Renal cortical epithelial cell (primary cell): ENCODE measurements around the gene PIGC. TPM values are rescaled to one million over a fixed set of nuclear protein-coding genes. Genes with fewer than 3 reads are reported as not detected.

Source experiments
- DNase-seq: peaks from one replicate; pipeline ENCODE4 v3.0.0-alpha.2; 2011; ENCODE audit warnings: low read depth
- total RNA-seq: library from RNA; depleted of rRNA; stranded (reverse); fragments of >200 nt; gene quantifications from 2 replicates; pipeline ENCODE4 v1.2.3, GENCODE V29; 2014

Gene PIGC
- total RNA-seq, result 23.6 and 31.7 TPM in 2 replicates

DNA sequence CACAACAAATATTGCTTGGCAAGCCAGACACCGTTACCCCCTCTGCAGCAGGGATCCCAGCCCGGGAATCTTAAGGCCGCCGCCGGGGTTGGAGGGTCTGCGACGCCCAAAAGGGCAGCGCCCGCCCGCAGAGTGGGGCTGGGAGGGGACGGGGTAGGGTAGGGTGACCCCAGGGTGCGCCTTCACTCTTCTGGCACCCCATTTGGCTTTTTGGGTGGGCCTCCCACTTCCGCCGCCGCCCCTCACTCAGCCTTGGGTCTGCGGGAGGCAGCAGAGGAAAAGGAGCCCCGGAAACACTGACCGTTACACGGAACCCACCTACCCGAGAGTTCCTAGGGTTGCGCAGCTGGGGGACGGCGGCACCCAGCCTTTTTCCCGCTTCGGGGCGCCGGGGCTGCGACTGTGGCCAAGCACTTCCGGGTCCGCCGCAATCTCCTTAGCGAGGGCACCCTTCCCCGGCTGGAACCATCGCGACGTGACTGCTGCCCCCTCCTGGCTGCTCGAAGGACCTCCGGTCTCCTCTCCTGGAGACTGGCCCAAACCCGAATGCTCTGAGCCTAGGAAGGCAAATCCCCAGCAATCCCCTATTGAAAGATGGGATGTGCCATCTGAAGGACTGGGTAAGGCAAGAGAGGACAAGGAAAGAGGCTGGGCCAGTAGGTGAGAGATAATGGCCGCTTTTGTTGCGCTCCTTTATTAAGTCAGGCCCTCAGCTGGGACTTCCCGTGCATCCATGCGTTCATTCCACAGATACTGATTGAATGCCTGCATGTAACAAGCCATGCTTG is at the start of gene PIGC:
Gene PIGC, minus strand, starts transcription at position 404 of the 788 bp plus-strand sequence. CDS start 1,447 bp downstream, outside the sequence.
- peak; percentile 72 for DNase-seq

DNA sequence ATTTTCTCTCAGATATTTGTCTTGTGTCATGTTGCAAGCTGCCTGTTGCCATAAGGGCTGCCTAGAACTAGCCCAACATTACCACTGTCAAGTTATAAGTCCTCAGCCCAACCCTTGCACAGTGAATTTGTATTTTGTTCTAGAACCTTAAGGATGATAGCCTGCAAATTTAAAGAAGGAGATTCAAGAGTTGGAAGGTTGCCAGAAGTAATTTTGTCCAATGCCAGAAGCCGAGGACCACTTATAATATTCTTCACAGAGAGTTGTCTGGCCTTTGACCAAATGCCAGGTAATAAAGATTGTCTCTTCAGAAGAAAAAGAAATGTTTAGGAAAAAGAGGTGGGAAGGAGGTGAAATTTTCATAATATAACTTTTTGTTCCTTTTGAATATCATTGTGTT is 48.6 kb upstream of the PIGC start:
- DNase-seq, result no peak

DNA sequence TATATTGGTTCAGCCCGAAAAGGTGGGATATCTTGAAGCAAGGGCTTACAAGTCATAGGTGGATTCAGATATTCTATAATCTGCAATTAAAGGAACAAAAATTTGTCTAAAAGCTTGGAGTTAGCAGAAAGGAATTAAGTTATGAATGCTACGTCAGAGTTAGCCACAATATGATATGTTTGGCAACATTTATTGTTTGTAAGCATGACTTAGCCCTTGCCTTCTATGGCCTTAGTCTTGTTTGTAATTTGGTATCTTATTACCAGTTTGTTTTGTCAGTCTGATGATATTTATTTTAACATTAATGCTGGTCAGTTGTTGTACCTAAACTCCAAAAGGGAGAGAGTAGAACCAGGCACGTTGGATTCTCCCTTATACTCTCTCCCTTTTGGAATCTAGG is 46.0 kb upstream of the PIGC start:
- no peak for DNase-seq

DNA sequence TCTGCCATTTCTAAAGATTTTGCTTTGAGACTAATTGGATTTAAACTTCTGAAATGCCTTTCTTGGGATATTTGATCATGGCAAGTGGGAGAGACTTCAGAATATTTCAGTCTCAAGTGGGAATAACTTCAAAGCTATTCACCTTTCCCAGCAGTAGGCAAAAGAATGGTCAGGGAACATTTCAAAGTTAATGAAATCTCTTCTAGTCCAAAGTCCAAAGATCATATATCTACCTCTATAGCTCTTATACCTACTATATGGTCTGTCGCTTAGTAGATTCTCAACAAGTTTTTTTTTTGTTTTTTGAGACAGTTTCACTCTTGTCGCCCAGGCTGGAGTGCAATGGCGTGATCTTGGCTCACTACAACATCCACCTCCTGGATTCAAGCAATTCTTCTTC is 44.5 kb upstream of the PIGC start:
- no peak for DNase-seq

DNA sequence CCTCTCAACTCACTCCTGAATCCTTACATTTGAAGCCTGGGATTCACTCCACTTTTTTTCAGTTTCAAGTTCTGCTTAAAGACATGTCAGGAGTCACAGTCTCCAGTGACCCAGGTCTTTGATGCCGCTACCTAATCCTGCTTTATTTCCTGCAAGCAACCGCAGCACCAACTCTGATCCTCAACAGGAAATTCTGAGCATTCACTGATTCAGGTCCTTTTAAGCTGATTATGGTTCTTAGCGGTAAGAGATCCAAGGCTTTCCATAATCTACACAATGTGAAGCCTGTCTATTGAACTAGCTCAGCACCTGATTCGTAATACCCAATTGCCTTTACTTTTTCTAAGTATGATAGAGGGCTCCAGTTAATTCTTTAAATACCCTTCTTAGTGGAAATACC is 43.7 kb upstream of the PIGC start:
- no peak for DNase-seq

DNA sequence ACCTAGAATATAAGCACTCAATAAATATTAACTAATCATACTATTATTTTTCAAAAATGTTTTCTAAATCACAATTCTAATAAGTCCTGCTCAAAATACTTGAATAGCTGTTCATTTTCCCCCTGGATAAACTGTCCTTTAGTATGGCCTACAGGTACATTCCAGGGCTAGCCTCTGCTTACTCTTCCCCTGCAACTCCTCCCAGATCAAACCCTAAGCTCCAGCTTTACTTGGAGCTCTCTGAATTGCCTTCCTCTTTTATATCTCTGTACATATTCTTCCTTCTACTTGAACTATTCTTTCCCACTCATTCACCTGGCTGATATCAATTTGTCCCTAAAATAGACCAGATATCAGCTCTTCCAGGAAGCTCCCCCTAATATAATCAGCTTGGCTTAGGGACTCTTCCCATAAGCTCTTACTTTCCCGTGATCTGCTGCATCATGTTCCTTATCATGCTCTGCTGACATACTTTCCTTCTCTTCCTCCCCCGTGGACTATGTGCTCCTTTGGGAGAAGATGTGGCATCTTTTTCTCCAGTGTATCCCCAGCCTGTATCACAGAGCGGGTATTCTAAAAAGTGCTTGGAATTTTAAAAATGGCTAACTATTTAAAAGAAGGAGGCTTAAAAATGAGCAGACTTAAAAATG is 43.1 kb upstream of the PIGC start:
- no peak for DNase-seq

DNA sequence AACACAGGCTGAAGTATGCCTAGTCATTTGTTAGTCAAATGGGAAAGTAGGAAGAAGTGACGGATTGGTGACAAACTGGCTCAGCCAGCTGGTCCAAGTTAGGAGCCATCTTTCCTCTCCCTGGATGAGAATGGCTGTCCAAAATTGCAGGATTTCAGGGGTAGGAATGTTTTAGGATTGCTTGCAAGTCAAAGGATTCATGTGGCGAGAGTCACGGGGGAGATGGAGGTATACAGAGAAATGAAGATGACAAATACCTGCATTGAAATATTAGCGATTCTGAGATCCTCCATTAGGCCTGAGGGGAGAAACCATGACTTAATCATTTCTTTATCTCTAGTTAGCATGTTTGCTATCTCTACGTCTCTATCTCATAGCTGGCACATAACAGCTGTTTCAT is 41.8 kb upstream of the PIGC start:
- no peak for DNase-seq

DNA sequence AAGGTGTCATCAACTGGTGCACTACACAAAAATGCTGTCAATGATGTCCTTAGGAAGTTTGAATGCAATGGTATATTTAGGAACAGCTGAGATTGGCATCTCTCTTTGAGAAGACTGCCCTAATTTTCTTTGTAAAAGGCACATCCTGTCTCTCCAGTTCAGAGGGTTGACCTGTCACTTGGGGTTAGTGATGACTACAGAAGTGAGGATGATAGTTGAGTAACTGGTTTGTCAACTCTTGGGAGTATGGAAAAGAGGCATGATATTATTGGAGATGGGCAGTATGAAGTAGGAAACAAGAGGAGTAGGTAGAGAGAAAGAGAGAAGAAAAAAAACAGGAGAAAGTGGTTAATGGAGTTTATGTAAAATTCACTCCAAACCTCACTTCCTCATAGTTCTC is 40.4 kb upstream of the PIGC start:
- no peak for DNase-seq

DNA sequence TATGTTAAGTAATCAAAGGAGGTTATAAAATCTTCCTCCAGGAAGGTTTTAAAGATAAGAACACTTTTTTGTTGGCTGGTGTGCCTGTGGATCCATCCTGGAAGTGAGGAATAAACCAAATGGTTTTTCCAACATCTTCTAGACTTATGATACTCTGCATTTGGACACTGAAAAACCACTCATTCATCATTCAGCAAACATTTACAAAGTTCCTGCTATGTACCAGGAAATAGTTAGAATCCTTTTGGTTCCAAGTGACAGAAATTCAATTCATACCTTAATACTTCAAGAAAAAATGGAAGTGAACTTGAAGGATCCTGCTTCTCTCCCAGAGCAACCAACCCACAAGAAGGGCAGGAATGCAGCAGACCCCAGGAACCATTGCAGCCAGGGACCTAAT is 39.6 kb upstream of the PIGC start:
- DNase-seq, result peak; percentile 41

DNA sequence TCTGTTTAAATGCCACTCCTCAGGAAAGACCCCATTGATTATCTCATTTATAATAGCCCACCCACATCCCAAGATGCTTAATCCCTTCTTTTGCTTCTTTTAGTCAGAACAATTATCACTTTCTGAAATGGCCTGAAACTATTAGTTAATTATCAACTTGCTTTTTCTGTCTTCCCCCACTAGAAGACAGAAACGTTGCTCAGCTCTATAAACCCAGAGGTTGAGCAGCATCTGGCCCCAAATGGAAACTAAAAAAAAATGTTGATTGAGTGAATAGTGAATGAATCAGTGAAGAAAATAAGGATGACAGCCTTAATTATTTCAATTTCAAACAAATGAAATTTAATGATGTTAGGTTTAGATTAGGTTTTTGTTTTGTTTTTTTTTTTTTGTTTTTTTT is 38.2 kb upstream of the PIGC start:
- peak; percentile 40 for DNase-seq

DNA sequence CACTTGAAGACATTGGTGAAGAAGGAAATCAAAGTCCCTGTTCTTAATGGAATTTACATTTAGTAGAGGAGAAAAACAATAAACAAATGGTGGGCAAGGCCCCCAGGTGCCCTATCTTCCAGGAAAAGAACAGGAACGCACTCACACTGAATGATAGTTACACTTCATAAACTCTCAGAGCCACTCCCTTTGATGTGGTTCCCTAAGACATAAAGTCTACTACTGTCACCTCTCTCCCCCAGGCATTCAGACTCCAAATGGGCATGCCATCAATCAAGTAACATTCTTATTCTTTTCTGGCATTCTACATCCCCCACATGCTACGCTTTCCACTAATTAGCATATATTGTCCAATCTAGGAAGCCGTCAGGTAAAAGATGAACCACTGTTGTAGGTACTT is 36.6 kb upstream of the PIGC start:
- no peak for DNase-seq

DNA sequence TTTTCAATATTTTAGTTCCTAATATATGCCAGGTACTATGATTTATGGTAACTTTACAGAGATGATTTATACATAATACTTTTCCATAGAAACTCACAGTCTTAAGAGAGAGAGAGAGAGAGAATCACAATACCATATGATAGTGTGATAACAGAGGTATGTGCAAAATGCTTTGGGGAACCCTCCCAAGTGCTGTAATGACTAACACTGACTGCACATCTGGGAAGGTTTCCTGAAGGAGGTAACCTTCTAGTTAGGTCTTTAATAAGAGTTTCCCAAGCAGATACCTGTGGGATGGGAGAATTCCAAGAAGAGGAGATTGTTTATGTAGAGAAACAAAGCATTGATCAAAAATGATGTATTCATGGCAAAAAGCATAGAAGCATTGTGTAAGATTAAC is 34.6 kb upstream of the PIGC start:
- DNase-seq, result no peak

DNA sequence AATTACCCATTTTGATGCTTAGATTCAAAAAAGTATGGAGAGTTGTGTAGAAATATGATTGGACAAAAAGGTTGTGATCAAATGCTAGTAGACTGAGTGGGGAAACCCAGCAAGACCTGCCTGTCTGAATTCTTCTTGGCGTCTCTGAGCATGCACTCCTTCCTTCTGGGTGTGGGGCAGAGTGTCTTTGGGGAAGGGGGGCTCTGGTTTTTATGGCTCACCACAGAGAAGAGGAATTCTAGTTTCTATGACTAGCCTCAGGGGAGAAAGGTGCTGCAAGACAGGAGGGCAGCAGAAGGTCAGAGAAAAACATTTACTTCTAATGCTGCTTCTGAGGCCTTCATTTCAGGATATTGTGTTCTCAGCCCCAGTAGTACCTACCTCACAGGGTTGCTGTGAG is 33.9 kb upstream of the PIGC start:
- peak; percentile 37 for DNase-seq

DNA sequence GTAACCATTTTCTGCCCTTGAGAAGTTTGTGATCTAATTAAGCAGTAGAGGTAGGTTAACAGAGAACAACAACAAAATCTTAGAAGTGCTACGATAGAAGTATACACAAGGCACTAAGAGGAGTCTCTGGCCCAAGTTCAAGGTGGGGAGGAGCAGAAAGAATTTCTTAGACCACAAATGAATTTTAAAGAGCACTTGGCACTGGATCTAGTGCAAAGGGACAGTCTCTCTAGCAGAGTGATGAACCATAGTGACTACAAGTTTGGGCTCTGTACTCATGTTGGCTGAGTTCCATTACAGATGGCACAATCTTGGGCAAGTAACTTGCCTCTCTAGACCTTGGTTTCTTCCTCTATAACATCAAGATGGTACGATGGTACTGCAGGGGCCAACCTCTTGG is 33.3 kb upstream of the PIGC start:
- DNase-seq, result no peak

DNA sequence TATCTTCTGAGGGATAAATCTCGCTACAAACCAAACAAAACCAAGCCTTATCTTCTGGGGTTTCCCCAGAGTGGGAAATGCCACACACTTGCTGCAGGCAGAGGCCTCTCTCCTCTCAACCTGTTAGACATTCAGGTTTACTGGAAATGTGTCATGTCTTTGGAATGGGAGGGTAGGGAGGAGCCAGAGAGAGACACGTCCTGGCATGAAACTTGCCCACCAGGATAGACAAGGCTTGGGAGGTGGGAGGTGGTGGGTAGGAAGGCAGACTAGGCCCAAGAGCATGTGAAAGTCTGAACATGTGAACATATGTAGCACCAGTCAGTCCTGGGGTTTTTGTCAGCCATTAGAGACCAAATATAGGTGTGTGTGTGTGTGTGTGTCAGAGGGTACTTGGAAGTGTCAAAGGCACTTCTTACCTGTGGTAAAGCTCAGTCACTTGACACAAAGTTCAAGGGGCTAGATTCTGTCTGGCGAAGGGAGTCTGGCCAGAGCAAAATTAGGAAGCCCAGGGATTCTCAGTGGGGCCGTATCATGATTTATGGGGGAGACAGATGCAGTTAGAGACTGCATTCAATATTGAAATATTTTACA is 32.4 kb upstream of the PIGC start:
- DNase-seq, result peak; percentile 80

DNA sequence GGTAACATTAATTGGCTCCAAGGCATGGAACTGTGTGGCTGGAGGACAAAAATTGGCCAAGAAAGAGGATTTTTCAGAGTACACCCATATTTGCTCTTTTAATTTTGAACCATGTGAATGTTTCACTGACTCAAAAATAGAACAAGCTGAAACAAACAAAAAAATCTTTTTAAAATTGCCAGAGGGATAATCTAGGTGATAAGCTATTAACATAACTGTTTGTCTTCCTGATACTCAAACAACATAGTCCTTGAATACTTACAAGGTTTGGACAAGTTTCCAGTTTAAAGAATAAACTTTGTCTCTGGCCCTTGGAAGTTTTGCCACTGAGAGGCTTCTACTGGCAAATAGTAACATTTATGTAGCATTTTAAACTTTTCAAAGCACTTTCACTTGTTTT is 30.0 kb upstream of the PIGC start:
- DNase-seq, result no peak

DNA sequence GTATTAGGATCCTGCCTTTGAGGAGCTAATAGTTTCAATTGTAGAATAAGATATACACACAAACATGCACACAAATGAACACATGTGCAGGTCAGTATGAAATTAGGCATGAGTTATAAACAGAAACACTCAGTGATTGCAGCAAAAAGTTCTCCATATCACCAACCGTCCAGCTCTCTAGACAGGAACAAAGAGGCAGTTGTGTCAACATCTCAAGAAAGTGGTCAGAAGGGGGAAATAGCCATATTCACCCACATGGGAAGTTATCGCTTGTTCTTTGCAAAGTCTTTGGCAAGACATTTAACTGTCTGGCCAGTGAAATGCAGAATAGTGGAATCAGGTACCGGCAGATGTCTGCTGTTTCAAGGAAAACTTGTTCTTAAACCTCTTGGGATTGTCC is 29.4 kb upstream of the PIGC start:
- DNase-seq, result no peak

DNA sequence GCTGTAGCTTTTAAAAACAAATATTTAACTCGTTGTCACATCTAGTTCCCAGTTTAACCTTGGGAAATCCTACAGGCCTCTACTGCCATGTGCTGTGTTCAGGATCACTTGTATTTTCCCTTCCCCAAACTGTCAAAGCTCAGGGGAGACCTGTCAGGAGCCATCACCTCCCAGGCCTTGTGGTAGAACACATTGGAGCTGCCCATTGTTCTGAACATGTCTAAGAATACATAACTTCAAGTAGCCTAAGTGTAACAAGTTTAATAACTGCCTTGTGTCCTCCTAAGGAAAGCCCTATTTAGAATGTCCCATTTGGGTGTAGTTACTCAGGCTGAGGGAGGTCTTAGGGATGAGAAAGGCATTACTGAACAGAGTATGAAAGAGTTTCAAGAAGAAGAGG is 28.6 kb upstream of the PIGC start:
- no peak for DNase-seq

DNA sequence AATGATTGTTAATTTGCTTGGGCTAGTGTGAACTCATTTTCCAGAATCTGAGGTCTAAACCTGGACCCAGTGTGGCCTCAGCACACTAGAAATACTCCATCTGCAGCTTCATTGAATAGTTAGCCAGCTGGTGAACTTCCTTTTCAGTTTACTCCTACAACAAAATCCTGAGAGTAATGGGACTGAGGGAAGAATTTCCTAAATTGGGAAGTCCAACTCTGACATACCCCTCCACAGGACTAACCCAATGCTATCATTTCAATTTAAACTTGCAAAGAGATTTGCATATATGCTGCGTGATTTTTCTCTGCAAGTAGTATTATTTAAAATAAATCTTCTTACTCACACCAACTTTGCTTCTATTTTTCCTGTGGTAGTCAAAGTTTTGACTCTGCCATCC is 27.8 kb upstream of the PIGC start:
- DNase-seq, result no peak

DNA sequence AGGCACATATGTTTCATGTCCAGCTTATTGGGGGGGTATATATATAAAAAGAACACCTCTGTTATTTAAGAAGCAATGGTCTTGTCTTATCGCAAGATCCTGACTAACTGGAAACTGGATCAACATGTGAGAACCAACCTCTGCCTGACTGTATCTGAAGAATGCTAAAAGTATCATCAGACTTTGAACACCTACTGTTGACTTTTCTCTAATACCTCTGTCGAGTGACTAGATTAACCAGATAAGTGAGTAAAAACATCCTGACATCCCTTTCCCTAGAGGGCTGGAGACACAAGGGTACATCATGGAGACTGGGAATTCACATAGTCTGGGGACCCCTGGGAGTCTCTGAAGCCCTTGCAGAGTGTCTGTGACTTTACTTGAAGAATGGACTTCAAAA is 26.3 kb upstream of the PIGC start:
- no peak for DNase-seq

DNA sequence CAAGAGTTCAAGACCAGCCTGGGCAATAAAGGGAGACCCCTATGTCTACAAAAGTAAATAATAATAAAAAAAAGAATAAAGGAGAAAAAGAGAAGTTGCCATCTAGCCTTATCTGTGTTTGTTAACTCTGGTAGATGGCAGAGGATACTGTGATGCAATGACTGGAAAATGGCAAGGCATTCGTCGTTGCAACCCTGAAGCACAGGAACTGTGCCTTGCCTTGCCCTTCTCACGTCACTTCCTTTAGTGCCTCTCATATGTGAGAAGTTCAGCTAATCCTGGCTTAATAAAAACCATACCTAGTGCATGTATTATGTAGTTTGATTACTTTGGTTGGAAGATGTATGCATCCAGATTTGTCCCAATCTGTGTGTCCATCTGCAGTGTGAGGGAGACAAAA is 25.8 kb upstream of the PIGC start:
- DNase-seq, result no peak

DNA sequence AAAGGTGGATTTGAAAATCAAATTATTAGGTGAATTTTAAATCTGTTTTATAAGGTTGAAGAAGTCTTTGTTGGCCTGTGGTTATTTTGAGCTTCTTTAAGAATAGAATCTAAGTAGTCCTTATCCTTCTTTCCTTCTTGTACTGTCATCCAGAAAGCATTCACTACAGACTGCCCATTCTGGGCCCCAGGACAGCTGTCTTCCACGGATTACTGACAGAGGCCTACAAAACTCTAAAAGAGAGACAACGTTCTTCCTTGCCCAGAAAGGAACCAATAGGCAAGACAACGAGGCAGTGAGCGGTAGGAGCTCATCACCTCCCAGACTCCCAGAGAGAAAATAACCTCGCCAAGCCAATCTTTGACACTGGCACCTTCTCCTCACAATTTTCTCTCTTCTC is 24.4 kb upstream of the PIGC start:
- no peak for DNase-seq

DNA sequence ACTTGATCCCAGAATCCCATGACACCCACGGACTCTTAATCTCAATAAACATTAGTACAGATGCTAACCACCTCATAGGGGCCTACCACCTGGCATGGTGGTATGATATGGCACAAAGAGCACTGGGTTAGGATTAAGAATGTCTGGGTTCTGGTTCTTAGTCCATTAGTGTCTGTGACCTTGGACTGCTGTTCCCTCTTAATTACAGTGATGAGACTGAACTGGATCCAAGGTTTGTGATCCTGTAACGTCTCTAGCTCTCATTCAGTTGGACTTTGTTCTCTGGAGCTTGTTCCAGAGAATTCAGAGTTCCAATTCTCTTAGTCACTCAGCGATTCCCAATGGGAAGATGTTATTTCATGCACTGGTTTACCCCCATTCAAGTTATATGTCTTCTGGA is 23.6 kb upstream of the PIGC start:
- no peak for DNase-seq
